ENCODE measurements around the gene HMG20A. TPM values are rescaled to one million over a fixed set of nuclear protein-coding genes. Genes with fewer than 3 reads are reported as not detected.

Gene HMG20A
- total and polyA plus RNA-seq, 2 of the 13 experiments (the other 11 are each of a cell fraction or from before 2014, with no cell fraction given) = 28.0 to 35.2 TPM

GRCh38 chr15:77384086-77384485 lies 36.6 kb upstream of the HMG20A start (continued):
- TF ChIP-seq FOXA1 (IDR thresholded peaks at IDR 0.05) = no peak
- no peak for TF ChIP-seq FOXA1 (CRISPR knock-in tag; IDR thresholded peaks at IDR 0.05)
- TF ChIP-seq ARID2 (CRISPR knock-in tag; IDR thresholded peaks at IDR 0.05; ENCODE audit: borderline replicate concordance) = no peak
- TF ChIP-seq, protein P1, sequence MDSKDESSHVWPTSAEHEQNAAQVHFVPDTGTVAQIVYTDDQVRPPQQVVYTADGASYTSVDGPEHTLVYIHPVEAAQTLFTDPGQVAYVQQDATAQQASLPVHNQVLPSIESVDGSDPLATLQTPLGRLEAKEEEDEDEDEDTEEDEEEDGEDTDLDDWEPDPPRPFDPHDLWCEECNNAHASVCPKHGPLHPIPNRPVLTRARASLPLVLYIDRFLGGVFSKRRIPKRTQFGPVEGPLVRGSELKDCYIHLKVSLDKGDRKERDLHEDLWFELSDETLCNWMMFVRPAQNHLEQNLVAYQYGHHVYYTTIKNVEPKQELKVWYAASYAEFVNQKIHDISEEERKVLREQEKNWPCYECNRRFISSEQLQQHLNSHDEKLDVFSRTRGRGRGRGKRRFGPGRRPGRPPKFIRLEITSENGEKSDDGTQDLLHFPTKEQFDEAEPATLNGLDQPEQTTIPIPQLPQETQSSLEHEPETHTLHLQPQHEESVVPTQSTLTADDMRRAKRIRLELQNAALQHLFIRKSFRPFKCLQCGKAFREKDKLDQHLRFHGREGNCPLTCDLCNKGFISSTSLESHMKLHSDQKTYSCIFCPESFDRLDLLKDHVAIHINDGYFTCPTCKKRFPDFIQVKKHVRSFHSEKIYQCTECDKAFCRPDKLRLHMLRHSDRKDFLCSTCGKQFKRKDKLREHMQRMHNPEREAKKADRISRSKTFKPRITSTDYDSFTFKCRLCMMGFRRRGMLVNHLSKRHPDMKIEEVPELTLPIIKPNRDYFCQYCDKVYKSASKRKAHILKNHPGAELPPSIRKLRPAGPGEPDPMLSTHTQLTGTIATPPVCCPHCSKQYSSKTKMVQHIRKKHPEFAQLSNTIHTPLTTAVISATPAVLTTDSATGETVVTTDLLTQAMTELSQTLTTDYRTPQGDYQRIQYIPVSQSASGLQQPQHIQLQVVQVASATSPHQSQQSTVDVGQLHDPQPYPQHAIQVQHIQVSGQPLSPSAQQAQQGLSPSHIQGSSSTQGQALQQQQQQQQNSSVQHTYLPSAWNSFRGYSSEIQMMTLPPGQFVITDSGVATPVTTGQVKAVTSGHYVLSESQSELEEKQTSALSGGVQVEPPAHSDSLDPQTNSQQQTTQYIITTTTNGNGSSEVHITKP (CRISPR knock-in tag; IDR thresholded peaks at IDR 0.05; ENCODE audit: low read depth) = no peak
- TF ChIP-seq SRSF4 (IDR thresholded peaks at IDR 0.05; ENCODE audit: low read depth, low read length, poor library complexity, severe bottlenecking) = no peak
- no peak for TF ChIP-seq IRF1 (CRISPR knock-in tag; IDR thresholded peaks at IDR 0.05; ENCODE audit: low read depth)
- no peak for TF ChIP-seq DPF2 (CRISPR knock-in tag; IDR thresholded peaks at IDR 0.05; ENCODE audit: borderline replicate concordance, low read depth)
- TF ChIP-seq ZNF263 (CRISPR knock-in tag; IDR thresholded peaks at IDR 0.05) = no peak

All from HepG2 (cell line).